T-helper 17 cell (primary cell): Measurements from ENCODE around the gene HCN3. TPM values are rescaled to one million over a fixed set of nuclear protein-coding genes. Genes with fewer than 3 reads are reported as not detected.
"Not testable (repeated sequence)": the region's sequence is repeated elsewhere in the genome, so short reads cannot be mapped to it uniquely, and the experiment has no call there.

Experiments used
- ATAC-seq: fragments of 150-1000 bp; cut with Tn5 transposase; 2 replicates; pipeline ENCODE4 v1.10.0; 2021; ENCODE audit warnings: mild to moderate bottlenecking, moderate library complexity
- DNase-seq, 3 donors: peaks; one replicate each; pipeline versions ENCODE4 v3.0.0 to v3.0.0-alpha.2; 2020 to 2021
- H3K9me3 ChIP-seq: one replicate; pipeline ENCODE4 v1.7.0; 2013; ENCODE audit warnings: low read length, mild to moderate bottlenecking; ENCODE audit not compliant: control insufficient read depth, poor library complexity, severe bottlenecking
- H3K27ac Mint-ChIP-seq: one replicate; pipeline ENCODE4 v1.8.0; 2022; ENCODE audit warnings: mild to moderate bottlenecking, moderate library complexity, mixed read lengths
- H3K27me3 Mint-ChIP-seq: one replicate; pipeline ENCODE4 v1.8.0; 2022; ENCODE audit warnings: mixed read lengths
- H3K36me3 Mint-ChIP-seq: one replicate; pipeline ENCODE4 v1.8.0; 2022; ENCODE audit warnings: low read depth, mixed read lengths
- H3K4me1 Mint-ChIP-seq: one replicate; pipeline ENCODE4 v1.8.0; 2022; ENCODE audit warnings: mild to moderate bottlenecking, mixed read lengths
- H3K4me3 Mint-ChIP-seq: one replicate; pipeline ENCODE4 v1.8.0; 2022; ENCODE audit warnings: mild to moderate bottlenecking, moderate library complexity, mixed read lengths
- total RNA-seq, 4 donors: library from RNA in 2 of 4; stranded (reverse) in 2 of 4; gene quantifications; one replicate each; pipeline ENCODE4 v1.2.3 and lab custom pipeline; 2022 to 2026

The HCN3 gene
- total RNA-seq: 1 to 10 TPM; 1.3 to 1.5 TPM
- total RNA-seq (lab: John Stamatoyannopoulos, UW): 3.5 reads per million in 2 donors

DNA sequence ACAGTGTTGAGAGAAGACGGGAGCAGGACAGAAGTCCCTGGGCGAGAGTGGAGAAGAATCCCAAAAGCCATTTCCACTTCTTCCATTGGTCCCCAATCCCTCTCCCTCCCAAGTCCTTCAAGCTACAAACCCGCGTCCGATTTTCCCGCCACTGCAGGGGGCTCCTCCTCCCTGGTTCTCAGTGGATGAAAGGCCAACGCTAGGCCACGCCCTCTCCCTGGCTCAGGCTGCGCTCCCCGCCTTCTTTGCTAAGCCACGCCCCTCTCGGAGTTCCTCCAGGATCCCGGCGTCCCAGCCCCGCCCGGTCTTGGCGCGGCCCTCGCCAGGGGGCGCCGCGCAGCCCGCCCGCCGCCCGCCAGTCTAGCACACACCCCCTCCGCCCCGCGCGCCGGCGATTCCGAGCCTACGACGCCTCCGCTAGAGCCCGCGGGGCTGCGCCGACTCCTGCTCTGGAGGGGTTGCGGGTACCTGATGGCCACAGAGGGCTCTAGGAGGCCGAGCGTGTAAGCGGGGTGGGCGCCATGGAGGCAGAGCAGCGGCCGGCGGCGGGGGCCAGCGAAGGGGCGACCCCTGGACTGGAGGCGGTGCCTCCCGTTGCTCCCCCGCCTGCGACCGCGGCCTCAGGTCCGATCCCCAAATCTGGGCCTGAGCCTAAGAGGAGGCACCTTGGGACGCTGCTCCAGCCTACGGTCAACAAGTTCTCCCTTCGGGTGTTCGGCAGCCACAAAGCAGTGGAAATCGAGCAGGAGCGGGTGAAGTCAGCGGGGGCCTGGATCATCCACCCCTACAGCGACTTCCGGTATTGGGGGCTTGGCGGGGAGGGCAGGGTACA lies at the start of gene HCN3:
HCN3 (plus strand) TSS at position 394 of the 832 bp plus-strand sequence; CDS start at position 522, 128 bp downstream.
- no peak within 1 kb of the TSS for H3K27ac Mint-ChIP-seq

DNA sequence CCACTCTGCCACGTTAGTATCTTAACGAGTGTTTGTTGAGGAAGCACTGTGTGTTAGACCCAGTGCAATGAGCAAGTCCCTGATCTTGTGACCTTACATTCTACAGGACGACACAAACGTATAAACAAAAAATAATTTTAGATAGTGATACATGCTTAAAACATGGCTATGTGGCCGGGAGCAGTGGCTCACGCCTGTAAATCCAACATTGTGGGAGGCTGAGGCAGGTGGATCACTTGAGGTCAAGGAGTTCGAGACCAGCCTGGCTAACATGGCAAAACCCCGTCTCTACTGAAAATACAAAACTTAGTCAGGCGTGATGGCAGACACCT lies 49.2 kb upstream of the HCN3 start:
- H3K36me3 Mint-ChIP-seq: no peaks in the 10 kb centered on the region
- peak overlapping the region; percentile 99 for H3K27ac Mint-ChIP-seq
- H3K27me3 Mint-ChIP-seq: no peaks in the 10 kb centered on the region
- no peaks in the 10 kb centered on the region for H3K9me3 ChIP-seq
- ATAC-seq (no peak), DNase-seq (no peak)
- peak overlapping the region; percentile 78 for H3K4me3 Mint-ChIP-seq
- H3K4me1 Mint-ChIP-seq: peaks cover 26% of the 10 kb centered on the region

More for the DNA sequence above, at the start of gene HCN3:
- Mint-ChIP-seq H3K4me3 (peak within 1 kb of the TSS; percentile 81), H3K36me3 (peaks cover 2% of the 10 kb centered on the region), H3K4me1 (peaks cover 31% of the 10 kb centered on the region), H3K27me3 (no peaks in the 10 kb centered on the region)
- H3K9me3 ChIP-seq: no peaks in the 10 kb centered on the region
- ATAC-seq: peak; percentile 58
- DNase-seq: peak; percentile 72 to 93 (median 91)

- H3K27me3 Mint-ChIP-seq, H3K9me3 ChIP-seq, H3K4me3 Mint-ChIP-seq, H3K36me3 Mint-ChIP-seq, DNase-seq, ATAC-seq: not testable (repeated sequence)
- H3K27ac Mint-ChIP-seq: peak overlapping the region; percentile 89
- H3K4me1 Mint-ChIP-seq: peaks cover 25% of the 10 kb centered on the region
Measured at GRCh38 chr1:155231302-155231701, 46.0 kb upstream of the HCN3 start.

DNA sequence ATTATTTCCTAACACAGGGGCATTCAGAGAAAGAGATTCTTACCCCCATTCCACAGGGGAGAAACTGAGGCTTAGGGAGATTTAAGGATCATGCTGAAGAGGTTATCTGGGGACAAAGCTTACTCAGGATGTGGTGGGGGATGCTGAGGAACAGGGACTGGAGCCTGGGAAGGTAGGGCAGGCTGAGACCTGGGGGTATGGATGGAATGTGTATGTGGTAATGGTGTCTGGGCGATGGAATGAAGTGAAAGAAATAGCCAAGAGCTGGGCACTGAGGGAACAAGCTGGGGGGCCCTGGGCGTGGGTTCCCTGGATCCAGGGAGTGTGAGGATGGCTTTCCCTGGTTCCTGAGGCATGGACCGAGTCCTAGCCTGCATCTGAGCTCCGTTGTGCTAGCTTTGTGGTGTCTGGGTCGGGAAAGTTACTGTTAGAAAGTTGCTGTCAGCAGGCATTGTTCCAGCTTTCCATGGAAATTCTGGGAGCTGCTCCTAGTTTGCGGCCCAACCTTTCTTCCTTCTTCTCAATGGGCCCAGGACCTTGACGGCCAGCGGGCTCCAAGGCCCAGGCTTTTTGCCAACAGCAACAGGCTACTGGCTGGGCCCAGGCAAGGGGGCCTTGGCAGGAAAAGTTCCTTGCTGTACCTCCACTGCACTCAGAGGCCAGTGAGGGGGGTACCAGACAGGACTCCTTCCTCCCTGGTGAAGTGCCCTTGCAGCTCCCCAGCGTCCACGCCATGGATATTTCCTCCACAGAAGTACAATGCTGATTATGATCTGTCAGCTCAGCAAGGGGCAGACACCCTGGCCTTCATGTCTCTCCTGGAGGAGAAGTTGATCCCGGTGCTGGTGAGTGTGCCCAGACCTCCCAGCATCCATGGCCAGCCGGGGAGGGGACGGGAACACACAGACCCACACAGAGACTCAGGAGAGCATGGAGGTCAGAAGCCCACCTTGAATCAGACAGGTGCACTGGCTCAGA lies 45.0 kb upstream of the HCN3 start:
- not testable (repeated sequence) for H3K27me3 Mint-ChIP-seq, H3K36me3 Mint-ChIP-seq, H3K4me3 Mint-ChIP-seq, ATAC-seq, H3K9me3 ChIP-seq, DNase-seq
- peaks cover 21% of the 10 kb centered on the region for H3K4me1 Mint-ChIP-seq
- H3K27ac Mint-ChIP-seq: peak overlapping the region; percentile 89

DNA sequence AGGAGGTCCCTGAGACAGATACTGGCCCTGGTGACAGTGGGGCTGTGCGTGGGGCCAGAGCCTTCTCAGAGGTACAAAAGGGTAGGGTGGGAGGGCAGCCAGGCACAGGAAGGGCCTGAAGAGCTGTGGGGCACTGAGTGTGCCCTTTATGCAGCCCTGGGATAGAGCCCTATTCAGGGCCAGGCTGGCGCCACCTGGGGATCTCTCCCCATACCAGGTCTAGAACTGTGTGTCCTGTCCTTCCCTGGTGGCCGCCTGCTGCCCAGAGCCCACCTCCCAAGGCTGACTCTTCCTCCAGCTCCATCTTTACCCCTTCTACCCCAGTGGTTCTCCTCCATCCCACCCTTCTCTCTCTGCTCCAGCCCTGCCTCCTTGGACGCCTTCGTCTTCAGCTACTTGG lies 43.8 kb upstream of the HCN3 start:
- not testable (repeated sequence) for H3K36me3 Mint-ChIP-seq, H3K27ac Mint-ChIP-seq, H3K9me3 ChIP-seq, ATAC-seq, DNase-seq, H3K27me3 Mint-ChIP-seq, H3K4me3 Mint-ChIP-seq
- H3K4me1 Mint-ChIP-seq: peaks cover 17% of the 10 kb centered on the region

DNA sequence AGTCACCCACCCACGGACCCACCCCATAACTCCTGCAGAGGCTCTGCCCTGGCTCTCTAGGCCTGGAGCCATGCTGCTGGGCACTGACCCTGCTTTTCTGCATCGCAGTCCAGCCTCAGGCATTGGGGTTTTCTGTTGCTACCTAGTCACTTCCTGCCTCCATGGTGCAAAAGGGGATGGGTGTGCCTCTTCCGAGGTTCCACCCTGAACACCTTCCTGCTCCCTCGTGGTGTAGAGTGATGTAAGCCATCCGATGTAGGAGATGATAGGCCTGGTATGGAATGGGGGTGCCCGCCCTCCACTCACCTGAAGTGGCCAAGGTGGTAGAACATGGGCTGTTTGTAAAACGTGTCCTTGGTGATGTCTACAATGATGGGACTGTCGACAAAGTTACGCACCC lies 41.9 kb upstream of the HCN3 start:
- not testable (repeated sequence) for H3K9me3 ChIP-seq, DNase-seq, H3K36me3 Mint-ChIP-seq, H3K27me3 Mint-ChIP-seq
- H3K4me3 Mint-ChIP-seq: peak overlapping the region; percentile 58
- peak; percentile 89 for ATAC-seq
- peaks cover 15% of the 10 kb centered on the region for H3K4me1 Mint-ChIP-seq
- peak overlapping the region; percentile 67 for H3K27ac Mint-ChIP-seq

DNA sequence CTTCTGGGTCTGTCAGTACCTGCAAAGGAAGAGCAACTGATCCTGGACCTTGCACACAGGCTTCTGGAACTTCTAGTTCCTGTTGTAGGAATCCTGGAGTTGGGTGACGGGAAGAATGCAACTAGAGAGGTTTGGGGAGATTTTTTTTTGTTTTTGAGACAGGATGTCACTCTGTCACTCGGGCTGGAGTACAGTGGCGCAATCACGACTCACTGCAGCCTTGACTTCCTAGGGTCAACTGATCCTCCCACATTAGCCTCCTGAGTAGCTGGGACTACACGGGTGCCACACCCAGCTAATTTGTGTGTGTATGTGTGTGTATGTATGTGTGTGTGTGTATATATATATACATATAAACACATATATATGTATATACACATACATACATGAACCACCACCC lies 40.8 kb upstream of the HCN3 start:
- Mint-ChIP-seq H3K36me3 (no peaks in the 10 kb centered on the region), H3K27me3 (no peaks in the 10 kb centered on the region), H3K27ac (peak overlapping the region; percentile 67), H3K4me1 (peaks cover 24% of the 10 kb centered on the region), H3K4me3 (no peak overlapping the region)
- ATAC-seq (no peak), DNase-seq (no peak)
- H3K9me3 ChIP-seq: no peaks in the 10 kb centered on the region

GRCh38 chr1:155241069-155241679 lies 36.1 kb upstream of the HCN3 start:
- H3K27ac Mint-ChIP-seq: peak overlapping the region; percentile 80
- ATAC-seq: peak; percentile 46
- H3K36me3 Mint-ChIP-seq: peaks cover 2% of the 10 kb centered on the region
- peak in 2 of 3 donors; percentile 35 to 46 for DNase-seq
- H3K4me1 Mint-ChIP-seq: peaks cover 32% of the 10 kb centered on the region
- no peaks in the 10 kb centered on the region for H3K9me3 ChIP-seq
- H3K27me3 Mint-ChIP-seq: no peaks in the 10 kb centered on the region
- H3K4me3 Mint-ChIP-seq: peak overlapping the region; percentile 89

GRCh38 chr1:155241841-155242264 lies 35.4 kb upstream of the HCN3 start:
- H3K27me3 Mint-ChIP-seq: no peaks in the 10 kb centered on the region
- no peaks in the 10 kb centered on the region for H3K9me3 ChIP-seq
- peak overlapping the region; percentile 80 for H3K27ac Mint-ChIP-seq
- H3K4me1 Mint-ChIP-seq: peaks cover 29% of the 10 kb centered on the region
- peaks cover 2% of the 10 kb centered on the region for H3K36me3 Mint-ChIP-seq
- no peak overlapping the region for H3K4me3 Mint-ChIP-seq
- ATAC-seq (no peak), DNase-seq (no peak)

GRCh38 chr1:155242805-155243358 lies 34.4 kb upstream of the HCN3 start:
- H3K9me3 ChIP-seq: no peaks in the 10 kb centered on the region
- H3K27me3 Mint-ChIP-seq: no peaks in the 10 kb centered on the region
- ATAC-seq: no peak
- H3K36me3 Mint-ChIP-seq: peaks cover 2% of the 10 kb centered on the region
- peak overlapping the region; percentile 87 for H3K27ac Mint-ChIP-seq
- peaks cover 29% of the 10 kb centered on the region for H3K4me1 Mint-ChIP-seq
- H3K4me3 Mint-ChIP-seq: peak overlapping the region; percentile 77
- no peak for DNase-seq

DNA sequence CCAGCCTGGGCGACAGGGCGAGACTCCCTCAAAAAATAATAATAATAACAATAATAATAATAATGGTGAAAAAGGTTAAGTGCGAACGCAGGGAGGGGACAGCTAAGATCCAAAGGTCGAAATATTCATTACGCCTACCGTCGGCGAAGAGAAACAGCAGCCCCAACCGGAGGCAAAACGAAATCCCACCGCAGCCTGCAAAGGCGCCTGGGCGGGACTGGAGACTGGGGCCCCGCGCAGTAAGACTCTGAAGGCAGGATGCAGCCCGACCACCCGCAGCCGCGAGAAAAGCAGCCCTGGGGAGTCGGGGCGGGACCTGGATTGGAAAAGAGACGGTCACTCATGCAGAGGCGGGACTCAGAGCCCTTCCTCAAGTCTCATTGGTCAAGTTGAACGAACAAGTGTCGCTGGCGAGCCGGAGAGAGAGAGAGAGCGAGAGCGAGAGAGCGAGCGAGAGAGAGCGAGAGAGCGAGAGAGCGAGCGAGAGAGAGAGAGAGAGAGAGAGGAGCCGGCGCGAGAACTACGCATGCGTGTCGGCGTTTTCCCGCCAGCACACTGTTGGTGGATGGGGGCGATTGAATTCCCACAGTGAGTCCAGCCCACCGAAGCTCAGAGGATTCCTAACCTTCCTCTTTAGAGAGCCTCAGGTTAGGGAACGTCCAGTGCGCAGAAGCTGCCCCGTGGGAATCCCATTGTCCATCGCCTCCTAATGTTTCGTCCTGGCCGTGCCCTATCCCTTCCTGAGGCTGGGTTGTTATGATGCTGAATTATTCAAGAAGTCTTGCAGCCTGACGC lies 32.7 kb upstream of the HCN3 start:
- peak overlapping the region; percentile 74 for H3K4me3 Mint-ChIP-seq
- peaks cover 29% of the 10 kb centered on the region for H3K4me1 Mint-ChIP-seq
- H3K36me3 Mint-ChIP-seq: peaks cover 2% of the 10 kb centered on the region
- DNase-seq (peak; percentile 80 to 87 (median 86)), ATAC-seq (peak; percentile 90)
- no peaks in the 10 kb centered on the region for H3K9me3 ChIP-seq
- H3K27me3 Mint-ChIP-seq: no peaks in the 10 kb centered on the region
- peak overlapping the region; percentile 87 for H3K27ac Mint-ChIP-seq

DNA sequence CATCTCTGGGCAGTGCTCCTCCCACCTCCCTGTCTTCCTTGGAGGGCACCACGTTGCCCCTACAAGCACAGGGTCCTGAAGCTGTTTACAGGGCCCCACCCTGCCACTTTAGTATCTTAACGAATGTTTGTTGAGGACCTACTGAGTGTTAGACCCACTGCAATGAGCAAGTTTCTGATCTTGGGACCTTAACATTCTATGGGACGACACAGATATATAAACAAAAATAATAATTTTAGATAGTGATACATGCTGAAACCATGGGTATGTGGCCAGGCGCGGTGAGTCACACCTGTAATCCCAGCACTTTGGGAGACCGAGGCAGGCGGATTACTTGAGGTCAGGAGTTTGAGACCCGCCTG lies 32.1 kb upstream of the HCN3 start:
- no peak for ATAC-seq
- peak overlapping the region; percentile 87 for H3K27ac Mint-ChIP-seq
- peaks cover 30% of the 10 kb centered on the region for H3K4me1 Mint-ChIP-seq
- DNase-seq: no peak
- no peaks in the 10 kb centered on the region for H3K9me3 ChIP-seq
- H3K4me3 Mint-ChIP-seq: peak overlapping the region; percentile 74
- H3K36me3 Mint-ChIP-seq: peaks cover 2% of the 10 kb centered on the region
- H3K27me3 Mint-ChIP-seq: no peaks in the 10 kb centered on the region
